A549 (cell line): Measurements from ENCODE around the gene SP2.

ENCODE experiments used
- CTCF ChIP-seq: fragments of >200 bp; sonication (Bioruptor Twin); formaldehyde crosslinking; IDR thresholded peaks from 3 replicates; pipeline ENCODE4 v1.5.1; 2016
- EHMT2 ChIP-seq: fragments of 200-600 bp; sonication (generic); IDR thresholded peaks from 2 replicates; pipeline ENCODE4 v1.6.1; 2016; ENCODE audit warnings: antibody characterized with exemption, low read depth, mild to moderate bottlenecking, moderate library complexity
- JUN ChIP-seq, 2 experiments: fragments of >200 bp; sonication (Bioruptor Twin); formaldehyde crosslinking; IDR thresholded peaks; 2 replicates in 1 of 2; 3 replicates in 1 of 2; pipeline ENCODE4 v1.6.1; 2016 to 2017
- MAFK ChIP-seq: fragments of 450-650 bp; IDR thresholded peaks from 2 replicates; pipeline ENCODE4 v1.6.1; 2014; ENCODE audit not compliant: partially characterized antibody
- PHF8 ChIP-seq: fragments of 200-600 bp; sonication (generic); IDR thresholded peaks from 2 replicates; pipeline ENCODE4 v1.6.1; 2016; ENCODE audit warnings: low read depth, mild to moderate bottlenecking, antibody characterized with exemption, moderate library complexity, borderline replicate concordance
- POLR2A ChIP-seq: IDR thresholded peaks from 2 replicates; pipeline ENCODE4 v1.6.1; 2012; ENCODE audit warnings: mild to moderate bottlenecking, low read length
- RAD21 ChIP-seq, 2 experiments: fragments of >200 bp in 1 of 2; sonication (Bioruptor Twin) in 1 of 2; formaldehyde crosslinking in 1 of 2; IDR thresholded peaks in 1 of 2; conservative IDR thresholded peaks in 1 of 2; 2 replicates in 1 of 2; 3 replicates in 1 of 2; pipeline ENCODE4 v1.6.1; 2012 to 2018; ENCODE audit warnings: inconsistent platforms in 1 of 2
- TP53 ChIP-seq: fragments of 250-450 bp; sonication (Bioruptor Pico); IDR thresholded peaks from 2 replicates; pipeline ENCODE4 v1.5.0; 2021; ENCODE audit warnings: mild to moderate bottlenecking, moderate library complexity
- ZC3H11A ChIP-seq: fragments of 450-650 bp; IDR thresholded peaks from 2 replicates; pipeline ENCODE4 v1.6.1; 2014; ENCODE audit warnings: antibody characterized with exemption, mild to moderate bottlenecking
- TF ChIP-seq, protein P1 (sequence below): fragments of 200-600 bp; sonication (generic); IDR thresholded peaks from 2 replicates; pipeline ENCODE4 v1.6.1; 2016; ENCODE audit warnings: antibody characterized with exemption, mild to moderate bottlenecking, moderate library complexity

- TF ChIP-seq PHF8 (no peak), CTCF (no peak), EHMT2 (no peak), POLR2A (no peak), MAFK (no peak), ZC3H11A (no peak), RAD21 (conservative IDR thresholded peaks at IDR 0.05 in 1 of 2, IDR thresholded peaks at IDR 0.05 in 1 of 2) (no peak), JUN (IDR thresholded peaks at IDR 0.05) (no peak), TP53 (no peak)
- TF ChIP-seq, protein P1, sequence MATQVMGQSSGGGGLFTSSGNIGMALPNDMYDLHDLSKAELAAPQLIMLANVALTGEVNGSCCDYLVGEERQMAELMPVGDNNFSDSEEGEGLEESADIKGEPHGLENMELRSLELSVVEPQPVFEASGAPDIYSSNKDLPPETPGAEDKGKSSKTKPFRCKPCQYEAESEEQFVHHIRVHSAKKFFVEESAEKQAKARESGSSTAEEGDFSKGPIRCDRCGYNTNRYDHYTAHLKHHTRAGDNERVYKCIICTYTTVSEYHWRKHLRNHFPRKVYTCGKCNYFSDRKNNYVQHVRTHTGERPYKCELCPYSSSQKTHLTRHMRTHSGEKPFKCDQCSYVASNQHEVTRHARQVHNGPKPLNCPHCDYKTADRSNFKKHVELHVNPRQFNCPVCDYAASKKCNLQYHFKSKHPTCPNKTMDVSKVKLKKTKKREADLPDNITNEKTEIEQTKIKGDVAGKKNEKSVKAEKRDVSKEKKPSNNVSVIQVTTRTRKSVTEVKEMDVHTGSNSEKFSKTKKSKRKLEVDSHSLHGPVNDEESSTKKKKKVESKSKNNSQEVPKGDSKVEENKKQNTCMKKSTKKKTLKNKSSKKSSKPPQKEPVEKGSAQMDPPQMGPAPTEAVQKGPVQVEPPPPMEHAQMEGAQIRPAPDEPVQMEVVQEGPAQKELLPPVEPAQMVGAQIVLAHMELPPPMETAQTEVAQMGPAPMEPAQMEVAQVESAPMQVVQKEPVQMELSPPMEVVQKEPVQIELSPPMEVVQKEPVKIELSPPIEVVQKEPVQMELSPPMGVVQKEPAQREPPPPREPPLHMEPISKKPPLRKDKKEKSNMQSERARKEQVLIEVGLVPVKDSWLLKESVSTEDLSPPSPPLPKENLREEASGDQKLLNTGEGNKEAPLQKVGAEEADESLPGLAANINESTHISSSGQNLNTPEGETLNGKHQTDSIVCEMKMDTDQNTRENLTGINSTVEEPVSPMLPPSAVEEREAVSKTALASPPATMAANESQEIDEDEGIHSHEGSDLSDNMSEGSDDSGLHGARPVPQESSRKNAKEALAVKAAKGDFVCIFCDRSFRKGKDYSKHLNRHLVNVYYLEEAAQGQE, result no peak
Observed at GRCh38 chr17:47869114-47869513, 26.9 kb upstream of the SP2 start.
